SK-N-SH (cell line): ENCODE data around the gene CCDC93. TPM values are rescaled to one million over a fixed set of nuclear protein-coding genes. Genes with fewer than 3 reads are reported as not detected.

Experiments used
- CTCF ChIA-PET: fragments of 300-600, 350-600 bp; formaldehyde crosslinking; extraction: SDS; loops from one replicate; lab custom pipeline; 2021; lab: Yijun Ruan, JAX
- POLR2A ChIA-PET: fragments of 350-600 bp; sonication (Branson Sonifier 250); formaldehyde crosslinking; extraction: SDS; loops from one replicate; lab custom pipeline; 2020; ENCODE audit warnings: antibody characterized with exemption, inconsistent platforms; lab: Yijun Ruan, JAX
- DNase-seq: peaks from one replicate; pipeline ENCODE4 v3.0.0; 2012
- H2AFZ ChIP-seq: fragments of 200-600 bp; sonication (generic); 2 replicates; pipeline ENCODE4 v1.8.1; 2016; ENCODE audit warnings: antibody characterized with exemption, mild to moderate bottlenecking, low read depth
- H3F3A ChIP-seq: fragments of 200-600 bp; sonication (generic); replicated peaks from 2 replicates; pipeline ENCODE3; 2016; ENCODE audit warnings: antibody characterized with exemption, mild to moderate bottlenecking; ENCODE audit not compliant: insufficient read depth
- H3K27ac ChIP-seq, 2 experiments: fragments of 200-500 bp in 1 of 2; fragments of 200-600 bp in 1 of 2; sonication (Bioruptor generic) in 1 of 2; sonication (generic), shearing (Covaris generic) in 1 of 2; 2 replicates each; pipeline versions ENCODE4 v1.5.1 to v1.6.1; 2014 to 2016; ENCODE audit warnings: low read depth in 2 of 2, inconsistent platforms in 1 of 2, low read length in 1 of 2, mild to moderate bottlenecking in 1 of 2, mixed read lengths in 1 of 2
- H3K27me3 ChIP-seq: fragments of 200-600 bp; sonication (generic), shearing (Covaris generic); 2 replicates; pipeline ENCODE4 v1.6.1; 2016; ENCODE audit warnings: mixed run types; ENCODE audit not compliant: insufficient read depth
- H3K36me3 ChIP-seq, 2 experiments: fragments of 200-500 bp in 1 of 2; fragments of 200-600 bp in 1 of 2; sonication (Bioruptor generic) in 1 of 2; sonication (generic) in 1 of 2; replicated peaks in 1 of 2; 2 replicates each; pipeline versions ENCODE3 to v1.5.1; 2014 to 2016; ENCODE audit warnings: low read length in 1 of 2, mild to moderate bottlenecking in 1 of 2; ENCODE audit not compliant: insufficient read depth in 2 of 2, control insufficient read depth in 1 of 2
- H3K4me1 ChIP-seq, 2 experiments: fragments of 200-500 bp in 1 of 2; fragments of 200-600 bp in 1 of 2; sonication (Bioruptor generic) in 1 of 2; sonication (generic), shearing (Covaris generic) in 1 of 2; 2 replicates each; pipeline versions ENCODE4 v1.5.1 to v1.6.1; 2014 to 2016; ENCODE audit warnings: low read depth in 1 of 2, low read length in 1 of 2, mixed run types in 1 of 2; ENCODE audit not compliant: insufficient read depth in 2 of 2, control insufficient read depth in 1 of 2
- H3K4me2 ChIP-seq: fragments of 200-600 bp; sonication (generic), shearing (Covaris generic); 2 replicates; pipeline ENCODE4 v1.6.1; 2017; ENCODE audit warnings: mixed run types
- H3K4me3 ChIP-seq, 2 experiments: fragments of 200-500 bp in 1 of 2; fragments of 200-600 bp in 1 of 2; sonication (Bioruptor generic) in 1 of 2; sonication (generic), shearing (Covaris generic) in 1 of 2; 2 replicates each; pipeline versions ENCODE4 v1.5.1 to v1.8.1; 2014 to 2016; ENCODE audit warnings: low read depth in 2 of 2, inconsistent platforms in 1 of 2, low read length in 1 of 2, mild to moderate bottlenecking in 1 of 2, mixed read lengths in 1 of 2, moderate library complexity in 1 of 2
- H3K79me2 ChIP-seq: fragments of 200-600 bp; sonication (generic); 2 replicates; pipeline ENCODE4 v1.8.1; 2017; ENCODE audit warnings: mild to moderate bottlenecking; ENCODE audit not compliant: insufficient read depth
- H3K9ac ChIP-seq: fragments of 200-600 bp; sonication (generic); 2 replicates; pipeline ENCODE4 v1.6.1; 2017; ENCODE audit warnings: mixed run types
- H3K9me2 ChIP-seq: fragments of 200-600 bp; sonication (generic); 2 replicates; pipeline ENCODE4 v1.6.1; 2017; ENCODE audit warnings: mixed run types
- H3K9me3 ChIP-seq: fragments of 200-600 bp; sonication (generic); 2 replicates; pipeline ENCODE4 v1.6.1; 2017; ENCODE audit warnings: mixed run types, mild to moderate bottlenecking, moderate library complexity
- H4K20me1 ChIP-seq: fragments of 200-600 bp; sonication (generic); 2 replicates; pipeline ENCODE4 v1.6.1; 2017; ENCODE audit warnings: mild to moderate bottlenecking, mixed run types; ENCODE audit not compliant: insufficient read depth
- EP300 ChIP-seq, 2 experiments: IDR thresholded peaks; 2 replicates each; pipeline versions ENCODE4 v1.4.0 to v1.6.1; 2012; ENCODE audit warnings: borderline replicate concordance in 1 of 2, low read depth in 1 of 2, low read length in 1 of 2
- FOSL2 ChIP-seq: IDR thresholded peaks from 2 replicates; pipeline ENCODE4 v1.4.0; 2012; ENCODE audit warnings: low read depth, mild to moderate bottlenecking, moderate library complexity, borderline replicate concordance
- FOXJ3 ChIP-seq: sonication (generic); formaldehyde crosslinking; IDR thresholded peaks from 2 replicates; pipeline ENCODE4 v1.5.1; 2020; ENCODE audit warnings: mild to moderate bottlenecking, missing genetic modification reagents
- GABPA ChIP-seq: IDR thresholded peaks from 2 replicates; pipeline ENCODE4 v1.4.0; 2012; ENCODE audit warnings: low read depth, mild to moderate bottlenecking
- IRF3 ChIP-seq: fragments of 150-350 bp; IDR thresholded peaks from 2 replicates; pipeline ENCODE4 v1.6.1; 2016; ENCODE audit warnings: mild to moderate bottlenecking, low read depth, low read length
- MAX ChIP-seq: IDR thresholded peaks from 2 replicates; pipeline ENCODE4 v1.4.0; 2012; ENCODE audit warnings: low read depth
- MXI1 ChIP-seq: IDR thresholded peaks from 2 replicates; pipeline ENCODE4 v1.6.1; 2012; ENCODE audit warnings: mild to moderate bottlenecking, low read depth, low read length, improper control_type of control experiment
- NFIC ChIP-seq: IDR thresholded peaks from 2 replicates; pipeline ENCODE4 v1.4.0; 2012; ENCODE audit warnings: borderline replicate concordance
- NRF1 ChIP-seq: IDR thresholded peaks from 2 replicates; pipeline ENCODE4 v1.6.1; 2012; ENCODE audit warnings: low read depth, mild to moderate bottlenecking, low read length
- PBX3 ChIP-seq: IDR thresholded peaks from 2 replicates; pipeline ENCODE4; 2012
- RAD21 ChIP-seq: IDR thresholded peaks from 2 replicates; pipeline ENCODE4 v1.6.1; 2012; ENCODE audit warnings: mild to moderate bottlenecking, low read length
- REST ChIP-seq: IDR thresholded peaks from 2 replicates; pipeline ENCODE4 v1.6.1; 2012; ENCODE audit warnings: mild to moderate bottlenecking, low read depth, low read length, moderate library complexity
- RXRA ChIP-seq: IDR thresholded peaks from 2 replicates; pipeline ENCODE4 v1.4.0; 2012; ENCODE audit warnings: low read depth, mild to moderate bottlenecking, borderline replicate concordance
- TAF1 ChIP-seq: IDR thresholded peaks from 2 replicates; pipeline ENCODE4 v1.6.1; 2012; ENCODE audit warnings: low read depth, mild to moderate bottlenecking, low read length, moderate library complexity, borderline replicate concordance
- TCF12 ChIP-seq: IDR thresholded peaks from 2 replicates; pipeline ENCODE4 v1.4.0; 2012
- WGBS: methylation state at CpG from one replicate; pipeline ENCODE4 v1.1.6; 2017; ENCODE audit warnings: low lambda C conversion rate; 5-methylcytosine and 5-hydroxymethylcytosine counted together
- polyA plus RNA-seq, 3 experiments: library from polyadenylated mRNA; depleted of rRNA; stranded (reverse); fragments of >200 nt; gene quantifications; 2 replicates each; pipeline ENCODE4 v1.2.3, GENCODE V29; 2012

Gene CCDC93
- polyA plus RNA-seq, 1 of the 3 experiments (the other 2 are of a cell fraction), result 11.7 TPM

- Histone ChIP-seq H3K27ac (peak overlapping the region in 1 of 2 experiments; percentile 65; a peak in 2 of 4 replicates), H3K79me2 (no peaks in the 10 kb centered on the region), H3K27me3 (no peaks in the 10 kb centered on the region), H3K9ac (no peak overlapping the region), H3K9me3 (no peaks in the 10 kb centered on the region), H4K20me1 (no peaks in the 10 kb centered on the region), H3K4me3 (no peak overlapping the region), H3K4me2 (peak overlapping the region; percentile 6; the same call in 1 of the 2 replicates), H2AFZ (no peak overlapping the region), H3K36me3 (peaks cover 63 to 86% of the 10 kb centered on the region in 2 experiments), H3K4me1 (peaks cover 0 to 6% of the 10 kb centered on the region in 2 experiments; a peak in 1 of 4 replicates), H3K9me2 (no peaks in the 10 kb centered on the region), H3F3A (peaks cover 20% of the 10 kb centered on the region)
- POLR2A ChIA-PET, result no interaction called here
- CTCF ChIA-PET, result interaction anchor here (0.9 to 2.5 kb wide), 3 partner anchors 49 to 129 kb away, joined by 3 to 12 read pairs (median 3); partner anchors contain the start of gene DDX18
- WGBS, result 46% methylated on average over 3 of the region's 3 CpGs
- no peak for TF ChIP-seq MAX
- peak; percentile 36; the same call in 1 of the 2 replicates for TF ChIP-seq NFIC
- peak; percentile 11; the same call in 1 of the 2 replicates for TF ChIP-seq FOSL2
- no peak for DNase-seq
Observed at GRCh38 chr2:117943013-117943672, 70.7 kb downstream of the CCDC93 start.

DNA sequence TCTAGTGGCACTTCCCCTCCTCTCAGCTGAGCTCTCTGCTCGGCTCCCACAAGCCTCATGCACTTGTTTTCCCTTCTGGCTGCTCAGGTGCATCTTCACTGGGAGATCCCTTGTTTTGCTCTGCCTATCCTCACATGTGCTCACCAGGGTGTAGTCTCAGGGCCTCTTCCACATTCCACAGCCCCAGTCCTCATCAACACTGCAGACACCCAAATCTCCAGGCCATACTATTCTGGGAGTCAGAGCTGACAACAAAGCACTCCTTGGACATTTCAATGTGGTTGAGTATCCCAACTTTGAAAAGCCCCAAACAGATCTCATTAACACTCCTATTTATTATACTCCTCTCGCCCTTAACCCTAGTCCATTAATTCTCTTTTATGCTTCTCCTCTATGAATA, 71.3 kb downstream of the CCDC93 start:
- H3K27ac ChIP-seq, result peak overlapping the region in 1 of 2 experiments; percentile 65; a peak in 2 of 4 replicates
- H4K20me1 ChIP-seq, result no peaks in the 10 kb centered on the region
- H3K9me2 ChIP-seq, result no peaks in the 10 kb centered on the region
- DNase-seq, result no peak
- H3K9ac ChIP-seq, result no peak overlapping the region
- H2AFZ ChIP-seq, result no peak overlapping the region
- H3K36me3 ChIP-seq, result peaks cover 66 to 88% of the 10 kb centered on the region in 2 experiments
- H3K4me2 ChIP-seq, result peak overlapping the region; percentile 6; the same call in 1 of the 2 replicates
- no peaks in the 10 kb centered on the region for H3K9me3 ChIP-seq
- ChIA-PET POLR2A (no interaction called here), CTCF (interaction anchor here (0.9 to 2.5 kb wide), 3 partner anchors 49 to 128 kb away, joined by 3 to 12 read pairs (median 3); partner anchors contain the start of gene DDX18)
- peaks cover 0 to 6% of the 10 kb centered on the region in 2 experiments; a peak in 1 of 4 replicates for H3K4me1 ChIP-seq
- no peaks in the 10 kb centered on the region for H3K27me3 ChIP-seq
- no peak overlapping the region for H3K4me3 ChIP-seq
- no peak for TF ChIP-seq IRF3
- TF ChIP-seq TAF1, result no peak
- TF ChIP-seq PBX3, result no peak
- TF ChIP-seq RAD21, result no peak
- no peak for TF ChIP-seq TCF12
- no peak for TF ChIP-seq REST
- no peak for TF ChIP-seq FOXJ3 (CRISPR knock-in tag)
- TF ChIP-seq MXI1, result no peak
- TF ChIP-seq GABPA, result no peak
- TF ChIP-seq RXRA, result no peak
- TF ChIP-seq EP300 (IDR thresholded peaks at IDR 0.05; ENCODE audit: borderline replicate concordance in 1 of 2, low read depth in 1 of 2, low read length in 1 of 2), result no peak
- no peak for TF ChIP-seq NRF1
- TF ChIP-seq, all 33 proteins: peak for 0
- H3K79me2 ChIP-seq, result no peaks in the 10 kb centered on the region
- 92% methylated on average over 2 of the region's 2 CpGs for WGBS
- peaks cover 20% of the 10 kb centered on the region for H3F3A ChIP-seq
